Testis (tissue), 2 donors: ENCODE data around the gene SF3B3.

Source experiments
- CTCF ChIP-seq, 3 experiments: fragments of 450-650 bp in 2 of 3; fragments of 200-600 bp in 1 of 3; sonication (generic) in 1 of 3; IDR thresholded peaks; one replicate each; pipeline ENCODE4 v1.5.1; 2016 to 2019; ENCODE audit warnings: antibody characterized with exemption in 3 of 3, mild to moderate bottlenecking in 2 of 3, moderate library complexity in 1 of 3
- POLR2A ChIP-seq: fragments of 450-650 bp; IDR thresholded peaks from one replicate; pipeline ENCODE4 v1.6.1; 2017; ENCODE audit warnings: antibody characterized with exemption, mild to moderate bottlenecking, moderate library complexity

- TF ChIP-seq POLR2A = no peak
- TF ChIP-seq CTCF (IDR thresholded peaks at IDR 0.05) = no peak
These were observed 30.0 kb downstream of the SF3B3 start for GRCh38 chr16:70553645-70554044.
